Astrocyte (in vitro differentiated cells and primary cell): Measurements from ENCODE around the gene PEBP1.

ENCODE experiments used
- CTCF ChIP-seq: IDR thresholded peaks from 2 replicates; pipeline ENCODE4 v1.5.1; 2011; ENCODE audit warnings: low read depth, mild to moderate bottlenecking, inconsistent platforms, low read length, moderate library complexity; ENCODE audit not compliant: insufficient read depth
- EZH2 ChIP-seq: IDR thresholded peaks from 2 replicates; pipeline ENCODE4 v1.6.1; 2012; ENCODE audit warnings: mild to moderate bottlenecking, low read length, inconsistent platforms; ENCODE audit not compliant: insufficient read depth

GRCh38 chr12:118102070-118102469 lies 33.9 kb upstream of the PEBP1 start:
- no peak for TF ChIP-seq CTCF
- no peak for TF ChIP-seq EZH2
